ENCODE measurements around the gene NFASC.

DNA sequence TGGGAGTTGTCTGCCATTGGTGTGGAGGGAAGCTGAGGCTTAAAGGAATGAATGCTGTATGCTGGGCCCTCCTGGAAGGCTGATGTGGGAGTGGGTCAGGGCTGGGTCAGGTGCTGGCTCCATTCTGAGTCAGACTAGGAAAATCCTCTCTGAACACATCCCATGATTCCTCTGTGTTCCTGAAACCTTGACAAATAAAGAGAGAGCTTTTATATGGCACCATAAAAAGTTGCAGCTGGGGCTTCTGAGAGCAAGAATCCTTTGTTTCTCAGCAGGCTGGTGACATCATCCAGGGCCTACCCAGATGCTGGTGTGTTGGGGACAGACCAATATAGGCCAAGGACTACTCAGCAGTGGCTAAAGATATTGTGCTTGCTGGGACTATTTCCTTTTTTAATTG is 27.8 kb upstream of the NFASC start:
- TF ChIP-seq REST (IDR thresholded peaks at IDR 0.05; ENCODE audit: unreplicated experiment) = no peak
- no peak for TF ChIP-seq CTCF (conservative IDR thresholded peaks at IDR 0.05; ENCODE audit: low read depth in 2 of 2)
- TF ChIP-seq JUNB (IDR thresholded peaks at IDR 0.05; ENCODE audit: unreplicated experiment) = no peak
- TF ChIP-seq EZH2 (IDR thresholded peaks at IDR 0.05; ENCODE audit: low read depth, unreplicated experiment) = no peak
- TF ChIP-seq CREB1 (CRISPR knock-in tag; IDR thresholded peaks at IDR 0.05; ENCODE audit: low read depth) = no peak
- no peak for TF ChIP-seq POLR2AphosphoS5 (IDR thresholded peaks at IDR 0.05; ENCODE audit: low read depth)
- no peak for TF ChIP-seq EZH2phosphoT487 (IDR thresholded peaks at IDR 0.05; ENCODE audit: unreplicated experiment)
- no peak for TF ChIP-seq ZNF331 (CRISPR knock-in tag; IDR thresholded peaks at IDR 0.05; ENCODE audit: low read depth)
- no peak for TF ChIP-seq STAT1 (IDR thresholded peaks at IDR 0.05; ENCODE audit: unreplicated experiment)
- TF ChIP-seq NANOG (IDR thresholded peaks at IDR 0.05; ENCODE audit: borderline replicate concordance) = no peak
- TF ChIP-seq ZNF114 (CRISPR knock-in tag; IDR thresholded peaks at IDR 0.05) = no peak
